Upper lobe of right lung (tissue), 1 donor: ENCODE measurements around the gene CMSS1. TPM values are rescaled to one million over a fixed set of nuclear protein-coding genes. Genes with fewer than 3 reads are reported as not detected.
A peak's percentile ranks its signal among the peaks of the same experiment; 100 is the strongest.

Source experiments
- ATAC-seq: fragments of 200-7000 bp; cut with Tn5 transposase; one replicate; pipeline ENCODE4 v1.9.1; 2020; ENCODE audit warnings: mild to moderate bottlenecking, moderate library complexity
- DNase-seq: peaks from one replicate; pipeline ENCODE4 v3.0.0-alpha.2; 2020
- H3K27ac ChIP-seq: fragments of 200-600 bp; one replicate; pipeline ENCODE4 v1.8.0; 2022
- H3K27me3 ChIP-seq: fragments of 200-600 bp; one replicate; pipeline ENCODE4 v1.8.0; 2022; ENCODE audit warnings: mild to moderate bottlenecking
- H3K36me3 ChIP-seq: fragments of 200-600 bp; one replicate; pipeline ENCODE4 v1.8.0; 2022
- H3K4me1 ChIP-seq: fragments of 200-600 bp; one replicate; pipeline ENCODE4 v1.8.0; 2022
- H3K4me3 ChIP-seq: fragments of 200-600 bp; one replicate; pipeline ENCODE4 v1.8.0; 2022; ENCODE audit warnings: mild to moderate bottlenecking
- H3K9me3 ChIP-seq: fragments of 200-600 bp; one replicate; pipeline ENCODE4 v1.8.0; 2022
- intact Hi-C: fragments of 100-400 bp; cut with DNase I; formaldehyde crosslinking; loops from one replicate; pipeline ENCODE4 v1.11.0; 2022
- total RNA-seq: library from RNA; stranded (reverse); fragmentation: NEBNext Ultra II Directional; extraction: Animal tissue kit (Norgen Biotek cat#: 25700); gene quantifications from one replicate; pipeline ENCODE4 v1.2.1, GENCODE V29; 2021
- TF ChIP-seq, protein P1 (sequence below): fragments of 200-600 bp; IDR thresholded peaks from one replicate; pipeline ENCODE4 v1.8.0; 2022; ENCODE audit warnings: antibody characterized with exemption
- donor health status: DM: no; HTN: yes; CAD: no; lungs with severe emphysema.

The CMSS1 gene
- total RNA-seq, 1 donor from 2014 or later = 20.6 TPM

- DNase-seq = no peak
- Histone ChIP-seq H3K27ac (peak overlapping the region; percentile 38), H3K36me3 (no peaks in the 10 kb centered on the region), H3K9me3 (no peaks in the 10 kb centered on the region), H3K4me3 (no peak overlapping the region), H3K27me3 (no peaks in the 10 kb centered on the region), H3K4me1 (no peaks in the 10 kb centered on the region)
- TF ChIP-seq, protein P1, sequence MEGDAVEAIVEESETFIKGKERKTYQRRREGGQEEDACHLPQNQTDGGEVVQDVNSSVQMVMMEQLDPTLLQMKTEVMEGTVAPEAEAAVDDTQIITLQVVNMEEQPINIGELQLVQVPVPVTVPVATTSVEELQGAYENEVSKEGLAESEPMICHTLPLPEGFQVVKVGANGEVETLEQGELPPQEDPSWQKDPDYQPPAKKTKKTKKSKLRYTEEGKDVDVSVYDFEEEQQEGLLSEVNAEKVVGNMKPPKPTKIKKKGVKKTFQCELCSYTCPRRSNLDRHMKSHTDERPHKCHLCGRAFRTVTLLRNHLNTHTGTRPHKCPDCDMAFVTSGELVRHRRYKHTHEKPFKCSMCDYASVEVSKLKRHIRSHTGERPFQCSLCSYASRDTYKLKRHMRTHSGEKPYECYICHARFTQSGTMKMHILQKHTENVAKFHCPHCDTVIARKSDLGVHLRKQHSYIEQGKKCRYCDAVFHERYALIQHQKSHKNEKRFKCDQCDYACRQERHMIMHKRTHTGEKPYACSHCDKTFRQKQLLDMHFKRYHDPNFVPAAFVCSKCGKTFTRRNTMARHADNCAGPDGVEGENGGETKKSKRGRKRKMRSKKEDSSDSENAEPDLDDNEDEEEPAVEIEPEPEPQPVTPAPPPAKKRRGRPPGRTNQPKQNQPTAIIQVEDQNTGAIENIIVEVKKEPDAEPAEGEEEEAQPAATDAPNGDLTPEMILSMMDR = no peak
- no peak for ATAC-seq
- intact Hi-C loops = no loop called here
These were observed 332.2 kb downstream of the CMSS1 start for GRCh38 chr3:100149713-100150415.

DNA sequence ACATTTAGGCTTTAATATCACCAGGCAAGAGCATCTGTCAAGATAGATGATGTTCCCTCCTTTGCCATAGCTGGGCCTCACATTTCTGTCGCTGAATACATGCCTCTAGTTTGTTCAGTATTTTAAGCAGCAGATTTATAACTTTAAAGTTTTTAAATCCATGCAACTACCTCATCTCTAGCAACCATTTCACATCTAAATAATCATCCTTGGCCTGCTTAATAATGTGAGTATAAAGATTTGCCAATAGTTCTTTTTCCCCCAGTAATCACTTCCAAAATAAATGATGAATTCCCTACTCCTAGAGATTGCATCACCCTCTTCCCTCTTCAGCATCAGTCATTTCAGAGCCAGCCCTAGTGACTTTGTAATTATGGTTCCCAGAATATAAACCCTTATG, 332.8 kb downstream of the CMSS1 start:
- H3K27ac ChIP-seq = peak overlapping the region; percentile 38
- intact Hi-C loops = no loop called here
- no peaks in the 10 kb centered on the region for H3K36me3 ChIP-seq
- H3K27me3 ChIP-seq = no peaks in the 10 kb centered on the region
- ATAC-seq (no peak), DNase-seq (no peak)
- H3K9me3 ChIP-seq = peaks cover 6% of the 10 kb centered on the region
- no peaks in the 10 kb centered on the region for H3K4me1 ChIP-seq
- H3K4me3 ChIP-seq = no peak overlapping the region
- TF ChIP-seq, protein P1 = no peak

- Histone ChIP-seq H3K27me3 (no peaks in the 10 kb centered on the region), H3K27ac (no peak overlapping the region), H3K4me1 (no peaks in the 10 kb centered on the region), H3K36me3 (no peaks in the 10 kb centered on the region), H3K4me3 (no peak overlapping the region), H3K9me3 (peaks cover 8% of the 10 kb centered on the region)
- DNase-seq (no peak), ATAC-seq (no peak)
- TF ChIP-seq, protein P1 = no peak
- intact Hi-C loops = no loop called here
These were observed 333.5 kb downstream of the CMSS1 start for GRCh38 chr3:100151024-100151707.

DNA sequence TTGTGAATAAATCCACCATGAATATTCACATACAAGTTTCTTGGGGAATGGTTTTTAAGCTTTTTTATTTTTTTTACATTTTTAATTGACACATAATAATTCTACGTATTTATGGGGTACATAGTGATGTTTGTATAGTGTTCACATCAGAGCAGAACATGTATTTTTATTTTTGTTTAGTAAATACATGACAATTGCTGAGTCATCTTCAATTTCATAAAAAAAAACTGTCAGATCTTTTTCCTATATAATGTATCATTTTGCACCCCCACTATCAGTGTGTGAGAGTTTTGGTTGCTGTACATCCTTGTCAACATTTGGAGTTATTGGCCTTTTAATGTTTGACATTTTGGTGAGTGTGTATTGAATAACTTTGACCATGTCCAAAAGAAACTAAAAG, 336.5 kb downstream of the CMSS1 start:
- Histone ChIP-seq H3K27ac (no peak overlapping the region), H3K27me3 (no peaks in the 10 kb centered on the region), H3K4me3 (no peak overlapping the region), H3K36me3 (no peaks in the 10 kb centered on the region), H3K4me1 (peaks cover 5% of the 10 kb centered on the region), H3K9me3 (peaks cover 8% of the 10 kb centered on the region)
- DNase-seq = no peak
- no peak for ATAC-seq
- TF ChIP-seq, protein P1 = no peak
- intact Hi-C loops = no loop called here

GRCh38 chr3:100155128-100155527, 337.5 kb downstream of the CMSS1 start:
- intact Hi-C loops = no loop called here
- TF ChIP-seq, protein P1 = no peak
- H3K36me3 ChIP-seq = no peaks in the 10 kb centered on the region
- H3K9me3 ChIP-seq = peaks cover 8% of the 10 kb centered on the region
- peaks cover 10% of the 10 kb centered on the region for H3K4me1 ChIP-seq
- no peaks in the 10 kb centered on the region for H3K27me3 ChIP-seq
- no peak overlapping the region for H3K4me3 ChIP-seq
- DNase-seq (no peak), ATAC-seq (no peak)
- H3K27ac ChIP-seq = no peak overlapping the region
